Caco-2 (cell line): ENCODE results near the gene HMCES. TPM values are rescaled to one million over a fixed set of nuclear protein-coding genes. Genes with fewer than 3 reads are reported as not detected.

Experiments
- BruUV-seq: library from RNA; stranded (reverse); fragments of 400-500 nt; replicated peaks from 2 replicates; lab custom pipeline; 2021; lab: Mats Ljungman, UMichigan
- CTCF ChIA-PET: fragments of 300-600 bp; sonication (Branson Sonifier 250); formaldehyde crosslinking; loops from one replicate; lab custom pipeline; 2022; ENCODE audit warnings: antibody characterized with exemption; lab: Charles Lee
- POLR2A ChIA-PET: fragments of 300-600 bp; sonication (Branson Sonifier 250); formaldehyde crosslinking; loops from one replicate; lab custom pipeline; 2022; ENCODE audit warnings: antibody characterized with exemption; lab: Charles Lee
- DNase-seq, 2 experiments: peaks; one replicate each; pipeline versions ENCODE4 v3.0.0 to v3.0.0-alpha.2; 2020 to 2022
- H3K27me3 ChIP-seq: replicated peaks from 2 replicates; pipeline ENCODE4 v1.6.0; 2011; ENCODE audit warnings: low read length; ENCODE audit not compliant: control insufficient read depth, insufficient read depth
- H3K36me3 ChIP-seq: 2 replicates; pipeline ENCODE4 v1.5.1; 2011; ENCODE audit warnings: low read length; ENCODE audit not compliant: control insufficient read depth, insufficient read depth
- H3K4me1 ChIP-seq: fragments of 250-450 bp; sonication (Bioruptor Pico); 2 replicates; pipeline ENCODE4 v1.5.1; 2020; ENCODE audit warnings: mild to moderate bottlenecking
- H3K4me3 ChIP-seq: 2 replicates; pipeline ENCODE4 v1.5.1; 2011; ENCODE audit warnings: low read depth, mild to moderate bottlenecking, control low read depth, low read length
- H3K9me3 ChIP-seq: fragments of 250-450 bp; sonication (Bioruptor Pico); 2 replicates; pipeline ENCODE4 v1.5.1; 2020; ENCODE audit warnings: mild to moderate bottlenecking, moderate library complexity
- H3K27ac Mint-ChIP-seq: one replicate; pipeline ENCODE4 v1.8.0; 2022; ENCODE audit warnings: mixed read lengths; ENCODE audit not compliant: unreplicated experiment
- H3K27me3 Mint-ChIP-seq: one replicate; pipeline ENCODE4 v1.8.0; 2022; ENCODE audit warnings: mixed read lengths; ENCODE audit not compliant: insufficient read depth, unreplicated experiment
- H3K36me3 Mint-ChIP-seq: one replicate; pipeline ENCODE4 v1.8.0; 2022; ENCODE audit warnings: mild to moderate bottlenecking, mixed read lengths; ENCODE audit not compliant: insufficient read depth, unreplicated experiment
- H3K4me1 Mint-ChIP-seq: one replicate; pipeline ENCODE4 v1.8.0; 2022; ENCODE audit warnings: low read depth, mixed read lengths; ENCODE audit not compliant: unreplicated experiment
- H3K4me3 Mint-ChIP-seq: one replicate; pipeline ENCODE4 v1.8.0; 2022; ENCODE audit warnings: mild to moderate bottlenecking, moderate library complexity, mixed read lengths; ENCODE audit not compliant: unreplicated experiment
- H3K9me3 Mint-ChIP-seq: one replicate; pipeline ENCODE4 v1.8.0; 2022; ENCODE audit warnings: mixed read lengths; ENCODE audit not compliant: unreplicated experiment
- CTCF ChIP-seq, 2 experiments: fragments of 200-600 bp in 1 of 2; IDR thresholded peaks; 1 replicate in 1 of 2; 2 replicates in 1 of 2; pipeline versions ENCODE4 v1.5.1 to v1.8.0; 2011 to 2022; ENCODE audit warnings: antibody characterized with exemption in 1 of 2, control low read depth in 1 of 2, inconsistent platforms in 1 of 2, low read depth in 1 of 2, low read length in 1 of 2, mild to moderate bottlenecking in 1 of 2, moderate library complexity in 1 of 2; ENCODE audit not compliant: insufficient read depth in 1 of 2, severe bottlenecking in 1 of 2, unreplicated experiment in 1 of 2
- intact Hi-C: fragments of 100-400 bp; cut with micrococcal nuclease; formaldehyde crosslinking; loops from one replicate; pipeline ENCODE4 v1.10.0; 2022; ENCODE audit not compliant: unreplicated experiment
- total RNA-seq: library from RNA; stranded (reverse); gene quantifications from 2 replicates; pipeline ENCODE4 v1.2.3, GENCODE V29; 2022

HMCES gene
- total RNA-seq, 1 experiment from 2014 or later: 47.7 TPM

GRCh38 chr3:129239991-129240390 is 38.7 kb upstream of the HMCES start:
- H3K4me3 ChIP-seq: no peak overlapping the region
- H3K36me3 ChIP-seq: no peaks in the 10 kb centered on the region
- Mint-ChIP-seq H3K36me3 (no peaks in the 10 kb centered on the region), H3K4me1 (no peaks in the 10 kb centered on the region), H3K27ac (no peak overlapping the region), H3K9me3 (no peaks in the 10 kb centered on the region), H3K27me3 (no peaks in the 10 kb centered on the region), H3K4me3 (no peak overlapping the region)
- no peak for TF ChIP-seq CTCF (IDR thresholded peaks at IDR 0.05; ENCODE audit: insufficient read depth in 1 of 2, low read depth in 1 of 2, low read length in 1 of 2, severe bottlenecking in 1 of 2, unreplicated experiment in 1 of 2)
- H3K9me3 ChIP-seq: no peaks in the 10 kb centered on the region
- no peaks in the 10 kb centered on the region for H3K4me1 ChIP-seq
- DNase-seq: no peak
- H3K27me3 ChIP-seq: no peaks in the 10 kb centered on the region
- intact Hi-C loops: no loop called here
- CTCF ChIA-PET: no interaction called here
- BruUV-seq: no TSS peak
- POLR2A ChIA-PET: no interaction called here

GRCh38 chr3:129240436-129240835 is 38.2 kb upstream of the HMCES start:
- Histone ChIP-seq H3K36me3 (no peaks in the 10 kb centered on the region), H3K27me3 (no peaks in the 10 kb centered on the region), H3K4me3 (no peak overlapping the region), H3K4me1 (no peaks in the 10 kb centered on the region), H3K9me3 (no peaks in the 10 kb centered on the region)
- Mint-ChIP-seq H3K36me3 (no peaks in the 10 kb centered on the region), H3K27ac (no peak overlapping the region), H3K4me3 (no peak overlapping the region), H3K9me3 (no peaks in the 10 kb centered on the region), H3K4me1 (no peaks in the 10 kb centered on the region), H3K27me3 (no peaks in the 10 kb centered on the region)
- TF ChIP-seq CTCF (IDR thresholded peaks at IDR 0.05; ENCODE audit: insufficient read depth in 1 of 2, low read depth in 1 of 2, low read length in 1 of 2, severe bottlenecking in 1 of 2, unreplicated experiment in 1 of 2): no peak
- CTCF ChIA-PET: no interaction called here
- intact Hi-C loops: no loop called here
- no peak for DNase-seq
- no TSS peak for BruUV-seq
- POLR2A ChIA-PET: no interaction called here

GRCh38 chr3:129245141-129245540 is 33.5 kb upstream of the HMCES start:
- Mint-ChIP-seq H3K27me3 (no peaks in the 10 kb centered on the region), H3K4me3 (no peak overlapping the region), H3K27ac (no peak overlapping the region), H3K9me3 (no peaks in the 10 kb centered on the region), H3K4me1 (peaks cover 7% of the 10 kb centered on the region), H3K36me3 (peaks cover 12% of the 10 kb centered on the region)
- Histone ChIP-seq H3K4me1 (no peaks in the 10 kb centered on the region), H3K27me3 (no peaks in the 10 kb centered on the region), H3K9me3 (no peaks in the 10 kb centered on the region), H3K36me3 (no peaks in the 10 kb centered on the region), H3K4me3 (no peak overlapping the region)
- ChIA-PET CTCF (interaction anchor here (0.6 to 3.4 kb wide), 15 partner anchors 11 to 565 kb away, joined by 3 to 26 read pairs (median 5); no protein-coding TSS in a partner anchor), POLR2A (no interaction called here)
- intact Hi-C loops: loop anchor here (1.0 to 2.0 kb wide), 5 partner anchors 62 to 274 kb away; partner anchors contain the start of genes CNBP and ISY1
- BruUV-seq: no TSS peak
- no peak for DNase-seq
- no peak for TF ChIP-seq CTCF (IDR thresholded peaks at IDR 0.05; ENCODE audit: insufficient read depth in 1 of 2, low read depth in 1 of 2, low read length in 1 of 2, severe bottlenecking in 1 of 2, unreplicated experiment in 1 of 2)
